Measurements from ENCODE around the gene PSMD7.
"Not testable (repeated sequence)": the region's sequence is repeated elsewhere in the genome, so short reads cannot be mapped to it uniquely, and the experiment has no call there.

DNA sequence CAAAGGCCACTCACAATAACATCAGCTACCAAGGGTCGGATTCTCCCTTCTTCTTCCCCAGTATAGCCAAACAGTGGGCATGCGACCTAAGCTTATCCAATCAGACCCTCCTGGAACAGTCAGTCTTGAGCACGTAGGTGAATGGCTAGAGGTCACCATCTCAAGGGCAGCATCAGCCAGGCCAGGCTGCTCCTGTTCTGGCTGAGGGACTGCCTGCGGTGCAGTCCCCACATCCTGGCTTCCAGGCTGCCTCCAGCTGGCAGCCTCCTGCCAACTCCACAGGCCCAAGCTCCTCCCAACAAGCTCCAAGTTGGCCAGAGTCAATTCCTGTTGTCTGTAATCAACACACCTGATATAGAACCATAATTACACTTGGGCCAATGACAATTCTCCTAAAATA lies 56.4 kb downstream of the PSMD7 start:
- not testable (repeated sequence) for TF ChIP-seq EZH2 (IDR thresholded peaks at IDR 0.05; ENCODE audit: insufficient read depth, low read length); CTCF (IDR thresholded peaks at IDR 0.05; ENCODE audit: insufficient read depth, low read depth, low read length)
